Measurements from ENCODE around the gene SPECC1L. TPM values are rescaled to one million over a fixed set of nuclear protein-coding genes. Genes with fewer than 3 reads are reported as not detected.
"Not testable (repeated sequence)": the region's sequence is repeated elsewhere in the genome, so short reads cannot be mapped to it uniquely, and the experiment has no call there.

Gene SPECC1L
- total RNA-seq, 2 donors from 2014 or later, result 70.0 to 114 TPM

DNA sequence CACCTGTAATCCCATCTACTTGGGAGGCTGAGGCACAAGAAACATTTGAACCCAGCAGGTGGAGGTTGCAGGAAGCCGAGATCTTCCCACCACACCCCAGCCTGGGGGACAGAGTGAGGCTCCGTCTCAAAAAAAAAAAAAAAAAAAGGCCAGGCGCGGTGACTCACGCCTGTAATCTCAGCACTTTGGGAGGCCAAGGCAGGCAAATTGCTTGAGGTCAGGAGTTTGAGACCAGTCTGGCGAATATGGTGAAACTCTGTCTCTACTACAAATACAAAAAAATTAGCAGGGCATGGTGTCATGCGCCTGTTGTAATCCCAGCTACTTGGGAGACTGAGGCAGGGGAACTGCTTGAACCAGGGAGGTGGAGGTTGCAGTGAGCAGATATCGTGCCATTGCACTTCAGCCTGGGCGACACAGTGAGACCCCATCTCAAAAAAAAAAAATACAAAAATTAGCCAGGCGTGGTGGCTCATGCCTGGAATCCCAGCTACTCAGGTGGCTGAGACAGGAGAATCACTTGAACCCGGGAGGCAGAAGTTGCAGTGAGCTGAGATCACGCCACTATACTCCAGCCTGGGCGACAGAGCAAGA lies 32.4 kb upstream of the SPECC1L start:
- not testable (repeated sequence) for H3K4me3 Mint-ChIP-seq; H3K9me3 Mint-ChIP-seq; H3K27me3 Mint-ChIP-seq; DNase-seq (ENCODE audit: low spot score); H3K27ac Mint-ChIP-seq; ATAC-seq; H3K36me3 Mint-ChIP-seq
- peaks cover 12 to 21% of the 10 kb centered on the region in 2 donors for H3K4me1 Mint-ChIP-seq (ENCODE audit: low read depth in 2 of 2)

GRCh38 chr22:24240381-24240780 lies 30.2 kb upstream of the SPECC1L start:
- H3K4me1 Mint-ChIP-seq (ENCODE audit: low read depth in 2 of 2), result peaks cover 23 to 32% of the 10 kb centered on the region in 2 donors
- DNase-seq (ENCODE audit: low spot score) (no peak), ATAC-seq (no peak)
- no peaks in the 10 kb centered on the region for H3K9me3 Mint-ChIP-seq
- no peaks in the 10 kb centered on the region for H3K36me3 Mint-ChIP-seq
- peak overlapping the region; percentile 8 for H3K4me3 Mint-ChIP-seq
- H3K27ac Mint-ChIP-seq, result peak overlapping the region in 1 of 2 donors; percentile 47
- peaks cover 0 to 3% of the 10 kb centered on the region in 2 donors for H3K27me3 Mint-ChIP-seq

GRCh38 chr22:24240985-24241692 lies 29.5 kb upstream of the SPECC1L start:
- Mint-ChIP-seq H3K4me3 (peak overlapping the region; percentile 32), H3K27ac (peak overlapping the region in 1 of 2 donors; percentile 47), H3K4me1 (ENCODE audit: low read depth in 2 of 2) (peaks cover 23 to 28% of the 10 kb centered on the region in 2 donors)
- DNase-seq (ENCODE audit: low spot score); H3K36me3 Mint-ChIP-seq; H3K9me3 Mint-ChIP-seq; ATAC-seq; H3K27me3 Mint-ChIP-seq: not testable (repeated sequence)

GRCh38 chr22:24243417-24243816 lies 27.2 kb upstream of the SPECC1L start:
- not testable (repeated sequence) for H3K36me3 Mint-ChIP-seq; ATAC-seq; H3K9me3 Mint-ChIP-seq; H3K27me3 Mint-ChIP-seq; DNase-seq (ENCODE audit: low spot score)
- Mint-ChIP-seq H3K27ac (peak overlapping the region; percentile 57 to 88), H3K4me3 (peak overlapping the region; percentile 47), H3K4me1 (ENCODE audit: low read depth in 2 of 2) (peaks cover 23 to 27% of the 10 kb centered on the region in 2 donors)

- Mint-ChIP-seq H3K4me3 (peak overlapping the region; percentile 53), H3K36me3 (no peaks in the 10 kb centered on the region), H3K4me1 (ENCODE audit: low read depth in 2 of 2) (peaks cover 23 to 27% of the 10 kb centered on the region in 2 donors), H3K27me3 (peaks cover 0 to 3% of the 10 kb centered on the region in 2 donors), H3K9me3 (no peaks in the 10 kb centered on the region), H3K27ac (peak overlapping the region in 1 of 2 donors; percentile 23)
- no peak for ATAC-seq
- no peak for DNase-seq (ENCODE audit: low spot score)
Observed at GRCh38 chr22:24244144-24244787, 26.4 kb upstream of the SPECC1L start.

GRCh38 chr22:24245030-24245431 lies 25.6 kb upstream of the SPECC1L start, which contains the start of gene GGT5:
Gene GGT5 (minus strand): TSS chr22:24245082. CDS start chr22:24244725, 357 bp downstream.
- ATAC-seq; H3K27me3 Mint-ChIP-seq; DNase-seq (ENCODE audit: low spot score); H3K9me3 Mint-ChIP-seq; H3K36me3 Mint-ChIP-seq: not testable (repeated sequence)
- Mint-ChIP-seq H3K4me1 (ENCODE audit: low read depth in 2 of 2) (peaks cover 23 to 27% of the 10 kb centered on the region in 2 donors), H3K4me3 (peak within 1 kb of the TSS; percentile 53), H3K27ac (peak within 1 kb of the TSS in 1 of 2 donors; percentile 23)

DNA sequence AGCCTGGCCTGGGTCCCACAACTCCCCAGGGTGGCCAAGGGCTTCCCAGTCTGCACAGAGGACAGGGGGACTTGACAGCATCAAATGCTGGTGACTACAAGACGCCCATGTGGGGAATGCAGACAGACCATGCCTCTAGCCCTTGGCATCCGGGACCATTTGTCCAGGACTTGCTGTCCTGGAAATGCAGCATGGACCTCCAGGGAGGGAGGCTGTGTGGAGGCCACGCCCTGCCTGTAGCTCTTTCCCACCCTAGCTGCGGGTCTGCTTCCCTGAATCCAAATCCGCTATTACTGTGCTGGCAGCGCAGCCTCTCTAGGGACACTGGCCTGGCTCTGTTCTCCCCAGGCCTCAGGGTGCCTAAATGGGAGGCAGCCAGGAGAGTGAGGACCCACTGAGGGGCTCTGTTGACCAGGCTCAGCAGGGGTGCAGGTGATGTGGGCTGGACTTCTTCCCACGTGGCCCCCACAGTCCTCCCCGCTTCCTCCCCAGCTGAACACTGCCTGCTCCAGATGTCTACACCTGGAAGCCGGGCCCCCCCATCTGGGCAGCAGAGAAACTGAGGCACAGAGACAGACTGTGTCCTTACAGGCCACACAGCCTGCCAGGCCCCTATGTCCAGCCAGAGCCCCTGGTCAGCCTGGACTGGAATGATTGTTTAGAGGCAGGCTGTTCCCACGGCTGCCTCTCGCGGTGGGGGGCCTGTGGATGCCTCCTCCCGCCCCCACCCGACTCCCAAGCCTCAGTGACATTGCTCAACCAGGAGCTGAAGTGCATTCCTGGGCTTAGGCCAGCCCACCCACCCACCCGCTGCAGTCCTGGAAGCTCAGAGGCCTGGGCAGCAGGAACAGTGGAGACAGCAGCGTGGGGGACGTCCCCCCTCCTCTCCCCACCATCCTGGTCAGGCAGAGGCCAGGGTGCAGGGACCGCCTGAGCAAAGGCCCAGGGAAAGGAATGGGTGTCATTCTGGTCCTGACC lies 24.8 kb upstream of the SPECC1L start:
- ATAC-seq; H3K27ac Mint-ChIP-seq; H3K36me3 Mint-ChIP-seq; H3K4me3 Mint-ChIP-seq; DNase-seq (ENCODE audit: low spot score); H3K27me3 Mint-ChIP-seq; H3K9me3 Mint-ChIP-seq: not testable (repeated sequence)
- peaks cover 23 to 27% of the 10 kb centered on the region in 2 donors for H3K4me1 Mint-ChIP-seq (ENCODE audit: low read depth in 2 of 2)

- Mint-ChIP-seq H3K27me3 (peaks cover 0 to 3% of the 10 kb centered on the region in 2 donors), H3K4me3 (no peak overlapping the region), H3K36me3 (no peaks in the 10 kb centered on the region), H3K27ac (no peak overlapping the region), H3K4me1 (ENCODE audit: low read depth in 2 of 2) (peaks cover 21 to 22% of the 10 kb centered on the region in 2 donors), H3K9me3 (no peaks in the 10 kb centered on the region)
- ATAC-seq (no peak), DNase-seq (ENCODE audit: low spot score) (no peak)
Observed at GRCh38 chr22:24247011-24247507, 23.6 kb upstream of the SPECC1L start.

- Mint-ChIP-seq H3K27ac (no peak overlapping the region), H3K4me3 (no peak overlapping the region)
- peak; percentile 82 to 86 for ATAC-seq
Observed at GRCh38 chr22:24247564-24248344, 22.9 kb upstream of the SPECC1L start.

GRCh38 chr22:24248611-24249010 lies 22.0 kb upstream of the SPECC1L start:
- not testable (repeated sequence) for H3K27ac Mint-ChIP-seq; H3K4me3 Mint-ChIP-seq; H3K9me3 Mint-ChIP-seq; H3K4me1 Mint-ChIP-seq (ENCODE audit: low read depth in 2 of 2); H3K36me3 Mint-ChIP-seq; DNase-seq (ENCODE audit: low spot score); ATAC-seq; H3K27me3 Mint-ChIP-seq

More at GRCh38 chr22:24247564-24248344, 22.9 kb upstream of the SPECC1L start:
- H3K9me3 Mint-ChIP-seq, result no peaks in the 10 kb centered on the region
- DNase-seq (ENCODE audit: low spot score), result peak; percentile 71
- H3K36me3 Mint-ChIP-seq, result no peaks in the 10 kb centered on the region
- H3K4me1 Mint-ChIP-seq (ENCODE audit: low read depth in 2 of 2), result peaks cover 15% of the 10 kb centered on the region in 2 donors
- H3K27me3 Mint-ChIP-seq, result peaks cover 0 to 3% of the 10 kb centered on the region in 2 donors

- not testable (repeated sequence) for H3K36me3 Mint-ChIP-seq; H3K27ac Mint-ChIP-seq; DNase-seq (ENCODE audit: low spot score); H3K4me1 Mint-ChIP-seq (ENCODE audit: low read depth in 2 of 2); H3K27me3 Mint-ChIP-seq; H3K9me3 Mint-ChIP-seq; ATAC-seq; H3K4me3 Mint-ChIP-seq
Observed at GRCh38 chr22:24249413-24249812, 21.2 kb upstream of the SPECC1L start.

- DNase-seq (ENCODE audit: low spot score); H3K9me3 Mint-ChIP-seq; H3K4me1 Mint-ChIP-seq (ENCODE audit: low read depth in 2 of 2); H3K36me3 Mint-ChIP-seq; H3K4me3 Mint-ChIP-seq; H3K27me3 Mint-ChIP-seq; H3K27ac Mint-ChIP-seq; ATAC-seq: not testable (repeated sequence)
Observed at GRCh38 chr22:24251286-24251685, 19.3 kb upstream of the SPECC1L start.

All from natural killer cell treated with Interleukin-12 subunit alpha and Interleukin-12 subunit beta and Interleukin-15 and Interleukin-18, amount 100 ng/mL, for 72 hours (primary cell).